ENCODE measurements around the gene COX14. TPM values are rescaled to one million over a fixed set of nuclear protein-coding genes. Genes with fewer than 3 reads are reported as not detected.

COX14 gene
- total RNA-seq, 1 donor from 2014 or later, result 22.7 TPM

GRCh38 chr12:50112456-50113218, 601 bp downstream of the COX14 start:
- peaks cover 15% of the 10 kb centered on the region for H3K27me3 Mint-ChIP-seq (ENCODE audit: insufficient read depth, low read depth)
- Histone ChIP-seq H3K27ac (peak overlapping the region; percentile 85), H3K79me2 (ENCODE audit: low read depth) (peaks cover 24% of the 10 kb centered on the region), H2AFZ (replicated peaks) (peak overlapping the region; percentile 79), H3K9ac (peak overlapping the region; percentile 40), H3K4me2 (peak overlapping the region; percentile 82), H3K9me3 (ENCODE audit: low read depth) (no peaks in the 10 kb centered on the region), H3K27me3 (no peaks in the 10 kb centered on the region), H3K36me3 (no peaks in the 10 kb centered on the region), H3K4me3 (peak overlapping the region; percentile 77), H4K20me1 (ENCODE audit: low read depth) (no peaks in the 10 kb centered on the region), H3K4me1 (peaks cover 22% of the 10 kb centered on the region), H3F3A (ENCODE audit: low read depth) (peaks cover 30% of the 10 kb centered on the region)
- peaks cover 64% of the 10 kb centered on the region for H3K4me1 Mint-ChIP-seq
- TF ChIP-seq EZH2phosphoT487 (IDR thresholded peaks at IDR 0.05) (no peak), EZH2 (IDR thresholded peaks at IDR 0.05) (no peak)
- TF ChIP-seq, protein P1, sequence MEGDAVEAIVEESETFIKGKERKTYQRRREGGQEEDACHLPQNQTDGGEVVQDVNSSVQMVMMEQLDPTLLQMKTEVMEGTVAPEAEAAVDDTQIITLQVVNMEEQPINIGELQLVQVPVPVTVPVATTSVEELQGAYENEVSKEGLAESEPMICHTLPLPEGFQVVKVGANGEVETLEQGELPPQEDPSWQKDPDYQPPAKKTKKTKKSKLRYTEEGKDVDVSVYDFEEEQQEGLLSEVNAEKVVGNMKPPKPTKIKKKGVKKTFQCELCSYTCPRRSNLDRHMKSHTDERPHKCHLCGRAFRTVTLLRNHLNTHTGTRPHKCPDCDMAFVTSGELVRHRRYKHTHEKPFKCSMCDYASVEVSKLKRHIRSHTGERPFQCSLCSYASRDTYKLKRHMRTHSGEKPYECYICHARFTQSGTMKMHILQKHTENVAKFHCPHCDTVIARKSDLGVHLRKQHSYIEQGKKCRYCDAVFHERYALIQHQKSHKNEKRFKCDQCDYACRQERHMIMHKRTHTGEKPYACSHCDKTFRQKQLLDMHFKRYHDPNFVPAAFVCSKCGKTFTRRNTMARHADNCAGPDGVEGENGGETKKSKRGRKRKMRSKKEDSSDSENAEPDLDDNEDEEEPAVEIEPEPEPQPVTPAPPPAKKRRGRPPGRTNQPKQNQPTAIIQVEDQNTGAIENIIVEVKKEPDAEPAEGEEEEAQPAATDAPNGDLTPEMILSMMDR (IDR thresholded peaks at IDR 0.05), result no peak
- peak overlapping the region; percentile 96 for H3K4me3 Mint-ChIP-seq
- peaks cover 1% of the 10 kb centered on the region for H3K36me3 Mint-ChIP-seq
- peak overlapping the region; percentile 67 for H3K27ac Mint-ChIP-seq
- DNase-seq (ENCODE audit: low spot score), result peak; percentile 86
- no peaks in the 10 kb centered on the region for H3K9me3 Mint-ChIP-seq

DNA sequence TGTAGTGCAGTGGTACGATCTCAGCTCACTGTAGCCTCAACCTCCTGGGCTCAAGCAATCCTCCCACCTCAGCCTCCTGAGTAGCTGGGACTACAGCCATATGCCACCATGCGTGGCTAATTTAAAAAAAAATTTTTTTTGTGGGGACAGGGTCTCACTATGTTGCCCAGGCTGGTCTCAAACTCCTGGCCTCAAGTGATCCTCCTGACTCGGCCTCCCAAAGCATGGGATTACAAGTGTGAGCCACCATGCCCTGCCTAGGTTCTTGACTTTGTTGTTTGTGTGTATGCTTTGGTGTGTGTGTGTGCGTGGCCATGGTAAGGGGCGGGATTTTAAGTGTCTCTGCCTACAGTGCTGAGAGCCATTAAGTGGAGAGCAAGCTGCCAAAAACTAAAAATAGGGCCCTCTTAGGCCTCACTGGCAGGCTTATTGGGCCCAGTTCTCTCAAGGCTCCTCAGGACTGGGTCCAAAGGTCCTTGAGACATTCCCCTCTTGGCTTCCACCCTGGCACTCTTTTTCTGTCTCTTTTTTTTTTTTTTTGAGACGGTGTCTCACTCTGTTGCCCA, 5.1 kb downstream of the COX14 start:
- Histone ChIP-seq H3K27me3 (no peaks in the 10 kb centered on the region), H3K4me2 (no peak overlapping the region), H3F3A (ENCODE audit: low read depth) (peaks cover 11% of the 10 kb centered on the region), H3K9me3 (ENCODE audit: low read depth) (no peaks in the 10 kb centered on the region), H3K4me3 (no peak overlapping the region), H3K27ac (no peak overlapping the region), H4K20me1 (ENCODE audit: low read depth) (no peaks in the 10 kb centered on the region), H3K4me1 (peaks cover 3% of the 10 kb centered on the region), H3K79me2 (ENCODE audit: low read depth) (peaks cover 24% of the 10 kb centered on the region), H2AFZ (replicated peaks) (no peak overlapping the region), H3K36me3 (no peaks in the 10 kb centered on the region), H3K9ac (no peak overlapping the region)
- H3K36me3 Mint-ChIP-seq, result peaks cover 5% of the 10 kb centered on the region
- TF ChIP-seq EZH2 (IDR thresholded peaks at IDR 0.05) (no peak), EZH2phosphoT487 (IDR thresholded peaks at IDR 0.05) (no peak)
- TF ChIP-seq, protein P1 (IDR thresholded peaks at IDR 0.05), result no peak
- H3K9me3 Mint-ChIP-seq, result no peaks in the 10 kb centered on the region
- DNase-seq (ENCODE audit: low spot score), result no peak
- H3K27ac Mint-ChIP-seq, result no peak overlapping the region
- no peak overlapping the region for H3K4me3 Mint-ChIP-seq
- peaks cover 6% of the 10 kb centered on the region for H3K27me3 Mint-ChIP-seq (ENCODE audit: insufficient read depth, low read depth)
- H3K4me1 Mint-ChIP-seq, result peaks cover 30% of the 10 kb centered on the region

GRCh38 chr12:50119387-50119786, 7.4 kb downstream of the COX14 start:
- H3F3A ChIP-seq (ENCODE audit: low read depth), result no peaks in the 10 kb centered on the region
- no peaks in the 10 kb centered on the region for H3K9me3 ChIP-seq (ENCODE audit: low read depth)
- H4K20me1 ChIP-seq (ENCODE audit: low read depth), result no peaks in the 10 kb centered on the region
- peaks cover 6% of the 10 kb centered on the region for H3K79me2 ChIP-seq (ENCODE audit: low read depth)
- peaks cover 7% of the 10 kb centered on the region for H3K27me3 Mint-ChIP-seq (ENCODE audit: insufficient read depth, low read depth)
- H3K27ac Mint-ChIP-seq, result no peak overlapping the region
- H3K4me1 ChIP-seq, result no peaks in the 10 kb centered on the region
- peaks cover 12% of the 10 kb centered on the region for H3K36me3 Mint-ChIP-seq
- H2AFZ ChIP-seq (replicated peaks), result no peak overlapping the region
- H3K9me3 Mint-ChIP-seq, result no peaks in the 10 kb centered on the region
- TF ChIP-seq EZH2 (IDR thresholded peaks at IDR 0.05) (no peak), EZH2phosphoT487 (IDR thresholded peaks at IDR 0.05) (no peak)
- TF ChIP-seq, protein P1 (IDR thresholded peaks at IDR 0.05), result no peak
- no peaks in the 10 kb centered on the region for H3K36me3 ChIP-seq
- H3K27me3 ChIP-seq, result no peaks in the 10 kb centered on the region
- H3K9ac ChIP-seq, result no peak overlapping the region
- no peak overlapping the region for H3K27ac ChIP-seq
- no peak for DNase-seq (ENCODE audit: low spot score)
- no peak overlapping the region for H3K4me3 Mint-ChIP-seq
- no peak overlapping the region for H3K4me3 ChIP-seq
- peaks cover 18% of the 10 kb centered on the region for H3K4me1 Mint-ChIP-seq
- H3K4me2 ChIP-seq, result no peak overlapping the region

Data from neural progenitor cell (in vitro differentiated cells).